ENCODE results near the gene NFE2L3.
A peak's percentile ranks its signal among the peaks of the same experiment; 100 is the strongest.
"Not testable (repeated sequence)": the region's sequence is repeated elsewhere in the genome, so short reads cannot be mapped to it uniquely, and the experiment has no call there.

NFE2L3 gene

DNA sequence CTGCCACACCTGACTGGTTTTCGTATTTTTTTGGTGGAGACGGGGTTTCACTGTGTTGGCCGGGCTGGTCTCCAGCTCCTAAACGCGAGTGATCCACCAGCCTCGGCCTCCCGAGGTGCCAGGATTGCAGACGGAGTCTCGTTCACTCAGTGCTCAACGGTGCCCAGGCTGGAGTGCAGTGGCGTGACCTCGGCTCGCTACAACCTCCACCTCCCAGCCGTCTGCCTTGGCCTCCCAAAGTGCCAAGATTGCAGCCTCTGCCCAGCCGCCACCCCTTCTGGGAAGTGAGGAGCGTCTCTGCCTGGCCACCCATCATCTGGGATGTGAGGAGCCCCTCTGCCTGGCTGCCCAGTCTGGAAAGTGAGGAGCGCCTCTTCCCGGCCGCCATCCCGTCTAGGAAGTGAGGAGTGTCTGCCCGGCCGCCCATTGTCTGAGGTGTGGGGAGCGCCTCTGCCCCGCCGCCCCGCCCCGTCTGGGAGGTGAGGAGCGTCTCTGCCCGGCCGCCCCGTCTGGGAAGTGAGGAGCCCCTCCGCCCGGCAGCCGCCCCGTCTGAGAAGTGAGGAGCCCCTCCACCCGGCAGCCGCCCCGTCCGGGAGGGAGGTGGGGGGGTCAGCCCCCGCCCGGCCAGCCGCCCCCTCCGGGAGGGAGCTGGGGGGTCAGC lies 4.2 kb upstream of the NFE2L3 start:
- not testable (repeated sequence) for DNase-seq

DNA sequence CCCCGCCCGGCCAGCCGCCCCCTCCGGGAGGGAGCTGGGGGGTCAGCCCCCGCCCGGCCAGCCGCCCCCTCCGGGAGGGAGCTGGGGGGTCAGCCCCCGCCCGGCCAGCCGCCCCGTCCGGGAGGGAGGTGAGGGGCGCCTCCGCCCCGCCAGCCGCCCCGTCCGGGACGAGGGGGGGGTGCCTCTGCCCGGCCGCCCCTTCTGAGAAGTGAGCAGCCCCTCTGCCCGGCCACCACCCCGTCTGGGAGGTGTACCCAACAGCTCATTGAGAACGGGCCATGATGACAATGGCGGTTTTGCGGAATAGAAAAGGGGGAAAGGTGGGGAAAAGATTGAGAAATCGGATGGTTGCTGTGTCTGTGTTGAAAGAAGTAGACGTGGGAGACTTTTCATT lies 3.7 kb upstream of the NFE2L3 start:
- not testable (repeated sequence) for DNase-seq

DNA sequence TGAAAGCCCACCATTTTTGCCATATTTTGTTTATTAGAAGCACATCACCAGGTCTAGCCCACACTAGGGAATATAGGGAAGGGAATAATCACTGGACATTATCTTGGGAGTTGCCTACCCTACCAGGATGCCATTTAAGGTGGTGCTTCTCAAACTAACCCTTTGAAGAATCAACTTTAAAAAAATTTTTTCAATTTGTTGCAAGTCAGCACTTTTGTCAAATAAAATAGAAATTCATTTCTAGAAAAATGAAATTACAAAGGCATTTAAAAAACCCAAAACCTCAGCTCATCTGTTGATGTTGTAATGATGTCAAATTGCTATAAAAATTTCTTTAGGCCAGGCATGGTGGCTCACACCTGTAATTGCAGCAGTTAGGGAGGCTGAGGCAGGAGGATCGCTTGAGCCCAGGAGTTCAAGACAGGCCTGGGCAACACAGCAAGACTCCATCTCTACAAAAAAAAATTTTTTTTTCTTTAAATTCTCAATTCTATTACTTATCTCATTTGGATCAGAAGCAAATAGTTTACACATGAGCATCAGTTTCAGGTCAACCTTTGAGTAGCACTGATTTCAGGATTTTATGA lies 2.5 kb upstream of the NFE2L3 start:
- no peak for DNase-seq

DNA sequence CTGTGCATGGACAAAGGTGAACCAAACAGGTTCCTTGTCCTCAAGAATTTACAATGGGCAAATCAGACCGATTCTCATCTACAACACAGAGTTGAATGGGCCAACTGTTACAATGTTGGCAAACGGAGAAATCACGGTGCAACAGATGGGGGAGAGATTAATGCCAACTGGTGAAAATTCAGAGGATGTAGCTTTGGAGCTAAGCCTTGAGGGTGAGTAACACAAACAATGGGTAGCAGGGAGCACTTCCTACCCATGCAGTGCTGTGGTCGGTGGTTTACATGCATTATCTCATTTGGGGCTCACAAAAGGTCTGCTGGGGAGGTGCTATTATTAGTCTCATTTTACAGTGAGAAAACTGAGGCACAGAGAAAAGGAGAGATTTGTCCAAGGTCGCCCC lies 902 bp upstream of the NFE2L3 start:
- no peak for DNase-seq

DNA sequence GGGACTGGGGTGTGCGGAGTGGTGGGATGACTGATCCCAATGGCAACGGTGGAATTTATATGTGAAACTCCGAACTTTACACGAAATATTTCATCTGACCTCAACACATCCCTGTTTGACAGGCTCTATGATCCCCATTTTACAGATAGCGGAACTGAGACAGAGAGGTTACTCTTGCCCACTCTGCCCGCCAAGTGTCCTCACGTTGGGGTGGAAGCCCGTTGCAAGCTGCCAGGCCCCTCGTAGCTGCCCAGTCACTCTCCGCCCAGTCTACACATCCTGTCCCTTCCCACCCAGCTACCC lies 397 bp upstream of the NFE2L3 start:
- no peak for DNase-seq

DNA sequence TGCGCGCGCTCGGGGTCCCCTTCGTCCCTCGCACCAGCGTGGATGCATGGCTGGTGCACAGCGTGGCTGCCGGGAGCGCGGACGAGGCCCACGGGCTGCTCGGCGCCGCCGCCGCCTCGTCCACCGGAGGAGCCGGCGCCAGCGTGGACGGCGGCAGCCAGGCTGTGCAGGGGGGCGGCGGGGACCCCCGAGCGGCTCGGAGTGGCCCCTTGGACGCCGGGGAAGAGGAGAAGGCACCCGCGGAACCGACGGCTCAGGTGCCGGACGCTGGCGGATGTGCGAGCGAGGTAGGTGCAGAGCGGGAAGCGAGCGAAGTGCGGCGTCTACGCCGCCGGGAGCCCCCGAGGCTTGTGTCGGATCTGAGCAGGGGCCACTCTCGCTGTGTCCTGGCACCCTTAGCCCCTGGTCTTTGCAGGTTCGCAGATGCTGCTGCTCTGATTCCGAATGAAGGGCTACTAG lies 813 bp downstream of the NFE2L3 start:
- peak; percentile 31 for DNase-seq

DNA sequence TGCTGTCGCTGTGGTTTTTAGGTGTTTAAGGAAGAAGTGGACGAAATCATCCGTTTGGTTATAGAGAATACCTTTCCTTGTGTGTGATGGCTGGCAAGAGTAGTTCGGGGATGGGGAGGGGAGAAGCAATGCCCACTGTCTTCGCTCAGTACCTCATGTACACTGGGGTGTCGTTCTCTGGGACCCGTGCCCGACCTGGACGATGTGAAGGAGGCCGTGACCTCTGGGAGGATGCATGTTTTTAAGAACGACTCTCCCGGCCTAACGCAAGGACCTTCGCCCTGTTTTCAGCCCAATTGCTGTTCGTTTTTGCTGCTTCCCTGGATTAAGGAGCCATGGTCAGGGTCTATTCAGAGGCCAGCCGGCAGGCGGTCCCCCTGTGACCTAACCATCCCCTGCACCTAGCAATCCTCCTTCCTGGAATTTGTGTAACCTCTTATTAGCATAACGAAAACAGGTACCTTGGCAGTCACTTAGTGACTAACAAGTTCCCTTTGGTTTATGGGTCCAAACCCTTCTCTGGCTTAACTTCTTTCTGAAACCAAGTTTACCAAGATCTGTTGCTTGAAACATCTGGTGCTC lies 1.3 kb downstream of the NFE2L3 start:
- DNase-seq = no peak

DNA sequence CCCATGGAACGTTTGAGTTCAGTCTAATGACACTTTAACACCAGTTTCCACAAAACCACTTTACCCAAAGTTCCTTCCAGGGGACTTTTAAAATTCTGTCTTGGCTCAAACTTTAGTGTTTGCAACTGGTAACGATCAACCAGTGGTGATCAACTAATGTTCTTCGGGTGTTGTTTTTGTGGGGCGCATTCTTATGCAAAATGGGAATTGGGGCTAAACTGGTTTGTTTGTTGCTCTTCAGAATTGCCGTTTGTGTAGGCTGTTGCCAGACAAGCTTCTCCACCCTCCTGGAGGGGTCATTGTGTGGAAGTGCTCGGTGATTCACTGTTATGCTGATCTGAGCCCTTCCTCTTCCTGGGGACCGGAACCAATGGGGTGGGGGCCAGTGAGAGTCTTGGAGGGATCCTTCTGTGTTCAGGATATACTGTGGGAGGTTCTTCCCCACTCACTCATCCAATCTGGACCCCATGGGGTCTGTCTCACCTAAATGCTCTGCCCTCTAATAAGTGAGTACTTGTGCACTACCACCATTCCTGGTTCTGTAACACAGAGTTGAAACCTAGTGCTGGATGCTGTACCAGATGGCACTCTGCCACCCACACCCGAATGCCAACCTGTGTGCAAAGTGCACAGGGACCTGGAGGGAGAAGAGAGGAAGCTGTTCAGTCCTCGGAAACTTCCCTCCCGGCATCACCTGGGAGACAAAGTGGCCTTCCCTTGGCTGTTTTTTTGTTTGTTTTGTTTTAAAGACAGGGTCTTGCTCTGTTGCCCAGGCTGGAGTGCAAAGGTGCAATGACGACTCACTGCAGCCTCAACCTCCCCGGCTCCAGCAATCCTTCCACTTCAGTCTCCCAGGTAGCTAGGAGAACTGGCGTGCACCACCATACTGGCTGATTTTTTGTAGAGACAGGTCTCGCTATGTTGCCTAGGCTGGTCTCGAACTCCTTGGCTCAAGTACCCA lies 2.1 kb downstream of the NFE2L3 start:
- DNase-seq = no peak

DNA sequence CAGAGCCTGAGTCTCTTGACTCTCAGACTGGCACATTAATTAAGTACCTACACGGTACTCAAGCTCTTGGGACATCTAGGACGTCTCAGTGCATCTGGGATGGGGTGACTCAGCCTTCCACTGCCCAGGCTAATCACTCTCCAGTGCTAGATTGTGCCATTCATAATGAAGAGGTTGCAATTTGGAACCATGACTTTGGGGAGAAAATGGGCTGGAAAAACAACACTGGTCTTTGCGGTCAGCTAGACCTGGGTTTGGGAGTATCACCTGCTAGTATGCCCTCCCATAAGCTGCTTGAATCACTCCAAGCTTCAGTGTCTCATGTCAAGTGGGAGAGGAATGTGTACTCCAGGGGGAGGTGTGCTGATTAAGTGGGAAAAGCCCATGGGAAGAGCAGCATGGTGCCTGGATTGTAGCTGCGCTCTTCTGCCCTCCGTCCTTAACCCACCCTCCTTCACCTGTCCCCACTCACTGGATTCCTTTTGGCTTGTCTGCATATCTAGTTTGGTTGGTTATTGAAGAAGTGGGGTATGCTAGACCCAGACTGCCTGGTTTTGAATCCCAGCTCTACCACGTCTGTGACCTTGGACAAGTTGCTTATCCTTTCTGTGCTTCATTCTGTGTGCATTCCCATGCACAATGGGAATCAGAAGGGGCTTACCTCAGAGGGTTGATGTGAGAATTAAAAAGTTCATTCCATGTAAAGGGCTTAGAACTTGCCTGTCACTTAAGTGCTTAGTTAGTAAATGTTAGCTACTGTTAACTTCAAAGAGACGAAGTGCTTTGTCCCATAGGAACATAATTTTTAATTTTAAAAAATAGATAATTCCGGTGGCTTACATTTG lies 3.8 kb downstream of the NFE2L3 start:
- no peak for DNase-seq

DNA sequence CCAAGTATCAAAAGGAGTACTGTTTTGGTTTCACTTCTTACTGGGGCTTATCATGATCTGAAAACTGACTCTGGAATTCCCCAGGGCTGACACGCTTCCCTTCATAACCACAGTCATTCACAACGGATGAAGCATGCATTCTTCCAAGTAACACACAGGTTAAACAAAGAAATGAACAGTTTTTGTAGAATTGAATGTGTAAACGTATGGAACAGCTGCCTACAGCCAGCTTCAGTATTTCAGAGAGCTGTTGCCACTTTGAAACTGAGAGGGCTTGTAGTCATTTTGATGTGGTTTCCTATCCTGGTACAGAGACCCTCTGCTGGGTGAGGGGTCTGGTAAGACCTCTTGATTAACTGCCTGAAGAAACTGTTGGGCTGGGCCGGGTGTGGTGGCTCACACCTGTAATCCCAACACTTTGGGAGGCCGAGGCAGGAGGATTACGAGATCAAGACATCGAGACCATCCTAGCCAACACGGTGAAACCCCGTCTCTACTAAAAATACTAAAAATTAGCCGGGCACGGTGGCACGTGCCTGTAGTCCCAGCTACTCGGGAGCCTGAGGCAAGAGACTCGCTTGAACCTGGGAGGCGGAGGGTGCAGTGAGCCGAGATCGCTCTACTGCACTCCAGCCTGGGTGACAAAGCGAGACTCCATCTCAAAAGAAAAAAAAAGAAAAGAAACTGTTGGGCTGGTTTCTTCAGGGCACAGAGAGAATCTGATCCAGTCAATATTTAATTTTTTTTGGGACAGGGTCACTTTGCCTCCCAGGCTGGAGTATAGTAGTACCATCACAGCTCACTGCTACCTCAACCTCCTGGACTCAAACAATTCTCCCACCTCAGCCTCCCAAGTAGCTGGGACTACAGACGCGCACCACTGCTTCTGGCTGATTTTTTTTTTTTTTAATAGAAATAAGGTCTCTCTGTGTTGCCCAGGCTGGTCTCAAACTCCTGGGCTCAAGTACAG lies 4.7 kb downstream of the NFE2L3 start:
- DNase-seq = no peak

DNA sequence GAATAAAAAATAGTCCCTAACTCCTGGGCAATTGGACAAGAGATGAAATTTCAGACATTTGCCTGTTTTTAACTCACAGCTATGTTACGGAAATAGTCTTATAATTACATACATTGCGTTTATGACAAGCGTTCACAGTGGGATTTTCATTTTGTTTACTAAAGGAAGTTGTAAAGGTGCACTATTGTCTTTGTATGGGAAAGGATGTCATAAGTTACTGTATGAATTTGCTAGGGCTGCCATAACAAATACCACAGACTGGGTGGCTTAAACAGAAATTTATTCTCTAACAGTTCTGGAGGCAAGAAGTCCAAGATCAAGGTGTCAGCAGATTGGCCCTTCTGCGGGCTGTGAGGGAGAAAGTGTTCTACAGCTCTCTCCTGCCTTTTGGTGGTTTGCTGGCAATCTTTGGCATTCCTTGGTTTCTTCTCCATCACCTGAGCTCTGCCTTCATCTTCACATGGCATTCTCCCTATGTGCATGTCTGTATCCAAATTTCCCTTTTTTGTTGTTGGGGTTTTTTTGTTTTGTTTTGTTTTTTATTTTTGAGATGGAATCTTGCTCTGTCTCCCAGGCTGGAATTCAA lies 5.6 kb downstream of the NFE2L3 start:
- DNase-seq = no peak

DNA sequence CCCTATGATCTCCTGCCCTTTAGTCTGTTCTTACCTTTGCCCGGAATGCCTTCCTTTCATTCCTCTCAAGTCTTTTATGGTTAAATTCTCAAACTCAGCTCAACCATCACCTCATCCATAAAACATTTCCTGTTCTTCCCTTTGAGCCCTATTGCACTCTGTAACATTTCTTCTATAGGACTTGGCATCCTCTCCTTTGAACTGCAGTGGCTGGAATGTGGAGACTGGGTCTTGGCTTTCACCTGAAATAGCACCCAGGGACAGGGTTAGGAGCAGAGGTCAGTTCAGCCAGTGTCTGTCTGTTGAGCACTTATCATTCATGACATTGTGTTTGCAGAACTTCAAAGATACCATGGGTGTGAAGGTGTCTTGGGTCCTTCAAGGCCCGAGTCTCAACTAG lies 7.2 kb downstream of the NFE2L3 start:
- no peak for DNase-seq

DNA sequence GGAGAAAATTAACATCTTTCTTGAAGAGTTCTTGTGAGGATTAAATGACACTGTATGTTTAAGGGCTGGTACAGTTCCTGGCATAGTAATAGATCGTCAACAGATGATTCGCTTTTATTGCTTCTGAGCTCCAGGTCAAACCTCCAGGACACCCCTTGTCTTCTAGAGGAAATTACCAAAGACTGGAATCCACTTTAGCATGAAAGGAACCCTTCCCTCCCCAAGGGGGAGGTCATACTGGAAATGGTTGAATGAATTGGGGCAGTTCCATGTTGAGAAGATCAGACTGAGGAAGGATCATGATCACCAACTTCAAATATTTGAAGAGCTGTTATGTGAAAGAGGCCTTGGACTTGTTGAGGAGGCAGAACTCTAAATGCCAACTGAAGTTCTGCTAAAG lies 8.9 kb downstream of the NFE2L3 start:
- no peak for DNase-seq

DNA sequence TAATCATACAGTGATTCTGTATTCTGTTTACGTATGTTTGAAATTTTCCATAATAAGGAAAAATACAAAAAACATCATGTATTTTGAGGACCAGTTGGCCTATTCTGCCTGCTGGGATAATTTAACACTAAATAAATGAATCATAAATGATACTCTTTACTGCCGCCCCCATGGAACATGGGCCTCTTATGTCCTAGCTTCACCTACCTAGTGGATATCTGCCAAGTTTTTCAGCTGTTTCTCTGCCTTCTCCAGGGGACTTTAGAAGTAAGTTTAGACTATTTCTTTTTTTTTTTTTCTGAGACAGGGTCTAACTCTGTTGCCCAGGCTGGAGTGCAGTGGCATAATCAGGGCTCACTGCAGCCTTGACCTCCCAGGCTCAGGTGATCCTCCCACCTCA lies 10.4 kb downstream of the NFE2L3 start:
- no peak for DNase-seq

DNA sequence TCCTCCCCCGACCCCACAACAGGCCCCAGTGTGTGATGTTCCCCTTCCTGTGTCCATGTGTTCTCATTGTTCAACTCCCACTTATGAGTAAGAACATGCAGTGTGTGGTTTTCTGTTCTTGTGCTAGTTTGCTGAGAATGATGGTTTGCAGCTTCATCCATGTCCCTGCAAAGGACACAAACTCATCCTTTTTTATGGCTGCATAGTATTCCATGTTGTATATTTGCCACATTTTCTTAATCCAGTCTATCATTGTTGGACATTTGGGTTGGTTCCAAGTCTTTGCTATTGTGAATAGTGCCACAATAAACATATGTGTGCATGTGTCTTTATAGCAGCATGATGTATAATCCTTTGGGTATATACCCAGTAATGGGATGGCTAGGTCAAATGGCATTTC lies 11.8 kb downstream of the NFE2L3 start:
- not testable (repeated sequence) for DNase-seq

DNA sequence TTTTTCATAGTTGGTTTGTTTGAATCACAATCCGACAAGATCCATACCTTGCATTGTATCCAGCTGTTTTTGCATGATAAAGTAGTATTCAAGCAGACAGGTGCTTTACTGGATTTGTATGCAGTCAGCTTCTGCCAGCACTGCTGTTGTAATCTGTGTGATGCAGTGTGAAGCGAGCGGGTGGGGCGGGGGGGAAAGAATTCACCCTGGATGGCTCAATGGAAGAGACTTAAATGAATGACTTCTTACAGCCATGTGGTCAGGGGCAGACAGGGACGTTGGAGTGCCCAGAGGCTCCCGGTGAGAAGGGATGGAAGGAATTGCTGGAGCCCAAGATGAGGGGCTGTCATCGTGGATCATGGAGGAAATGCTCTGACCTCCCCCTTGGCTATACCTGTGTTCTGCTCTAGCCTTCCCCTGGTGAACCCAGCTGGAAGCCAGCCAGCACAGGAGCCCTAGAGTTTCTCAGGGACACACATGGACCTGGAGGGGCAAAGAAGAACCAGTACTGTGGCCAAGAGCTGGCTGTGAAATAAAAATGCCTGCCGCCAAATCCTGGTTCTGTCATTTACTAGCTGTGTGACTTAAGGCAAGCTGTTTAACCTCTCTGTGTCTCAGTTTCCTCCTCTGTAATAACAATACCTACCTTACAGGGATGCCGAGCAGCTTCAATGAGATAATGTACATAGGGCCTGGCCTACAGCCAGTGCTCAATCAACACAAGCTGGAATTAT lies 14.1 kb downstream of the NFE2L3 start:
- DNase-seq = no peak

DNA sequence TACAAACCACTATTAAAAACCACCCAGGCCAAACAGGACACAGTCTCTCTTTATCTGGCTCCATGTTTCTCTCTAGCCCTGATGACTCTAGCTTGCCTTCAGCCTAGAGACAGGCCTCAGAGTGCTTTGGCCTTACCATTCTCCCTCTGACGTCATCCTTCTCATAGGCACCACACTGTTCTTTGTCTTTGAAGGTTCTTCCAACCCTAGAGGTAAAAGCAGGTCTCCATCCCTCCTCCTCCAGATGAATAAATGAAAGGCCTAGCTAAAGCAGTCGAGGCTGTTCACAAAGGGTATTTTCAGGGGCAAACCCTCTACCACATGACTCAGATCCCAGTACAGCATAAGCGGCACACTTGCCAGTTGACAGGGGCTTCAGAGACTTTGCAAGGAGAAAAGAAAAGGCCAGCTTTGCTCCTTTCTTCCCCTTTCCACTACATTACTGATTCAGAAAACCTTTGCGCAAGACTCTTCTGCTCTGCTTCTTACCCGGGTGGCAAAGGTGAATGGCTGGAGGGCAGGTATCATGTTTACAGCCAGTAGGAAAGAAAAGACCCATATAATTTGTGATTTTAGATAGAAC lies 14.8 kb downstream of the NFE2L3 start:
- DNase-seq = no peak

DNA sequence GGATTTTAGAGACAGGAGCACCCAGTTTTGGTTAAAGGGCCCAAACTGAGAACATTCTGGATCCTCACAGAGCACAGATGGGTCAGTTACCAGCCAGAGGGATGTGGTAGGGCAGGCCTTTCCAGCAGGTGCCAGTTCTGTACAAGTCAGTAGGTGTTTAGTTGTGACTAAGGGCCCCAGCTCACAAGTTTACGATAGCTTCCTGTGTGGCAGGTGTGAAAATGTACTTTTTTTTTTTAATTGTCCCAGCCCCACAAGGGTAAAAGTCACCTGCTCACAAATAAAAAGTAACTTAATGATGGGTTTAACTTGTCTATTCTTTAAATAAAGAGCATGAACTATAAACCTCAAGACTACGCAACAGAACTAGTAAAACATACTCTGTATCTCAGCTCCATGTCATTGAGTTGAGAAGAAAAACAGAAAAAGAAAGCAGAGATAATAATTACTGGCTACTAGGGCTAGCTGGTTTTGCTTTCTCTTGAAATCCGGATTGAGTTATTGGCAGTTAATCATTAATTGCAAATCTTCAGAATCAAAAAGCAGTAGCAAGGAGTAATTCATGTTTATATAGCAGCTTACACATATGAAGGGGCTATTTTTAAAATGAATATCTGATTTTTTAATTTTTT lies 15.4 kb downstream of the NFE2L3 start:
- DNase-seq = no peak

DNA sequence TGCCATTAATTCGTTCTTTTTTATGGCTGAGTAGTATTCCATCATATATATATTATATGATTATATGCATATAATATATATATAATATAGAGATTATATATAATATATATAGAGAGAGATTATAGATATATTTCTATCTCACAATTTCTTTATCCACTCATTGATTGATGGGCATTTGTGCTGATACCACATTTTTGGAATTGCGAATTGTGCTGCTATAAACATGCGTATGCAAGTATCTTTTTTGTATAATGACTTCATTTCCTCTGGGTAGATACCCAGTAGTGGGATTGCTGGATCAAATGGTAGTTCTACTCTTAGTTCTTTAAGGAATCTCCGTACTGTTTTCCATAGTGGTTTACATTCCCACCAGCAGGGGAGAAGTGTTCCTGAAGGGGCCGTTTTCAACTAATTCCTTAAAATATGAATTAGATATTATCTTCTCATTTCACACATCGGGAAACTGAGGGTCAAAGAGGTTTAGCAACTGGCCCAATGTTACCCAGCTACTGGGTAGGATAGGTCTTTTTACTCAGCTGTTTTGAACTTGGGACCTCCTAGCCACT lies 16.5 kb downstream of the NFE2L3 start:
- no peak for DNase-seq
